GM23338 (cell line): ENCODE measurements around the gene UGDH. TPM values are rescaled to one million over a fixed set of nuclear protein-coding genes. Genes with fewer than 3 reads are reported as not detected.

ENCODE experiments used
- ATAC-seq: fragments of 200-7000 bp; cut with Tn5 transposase; 3 replicates; pipeline ENCODE4 v1.9.1; 2020
- DNase-seq: peaks from one replicate; pipeline ENCODE4 v3.0.0-alpha.2; 2015; ENCODE audit warnings: low spot score
- H2AFZ ChIP-seq: fragments of 200-600 bp; sonication (generic); 2 replicates; pipeline ENCODE4 v1.8.0; 2016; ENCODE audit warnings: antibody characterized with exemption, mild to moderate bottlenecking, moderate library complexity
- H3F3A ChIP-seq: fragments of 200-600 bp; sonication (generic); replicated peaks from 2 replicates; pipeline ENCODE4 v1.8.0; 2017; ENCODE audit warnings: antibody characterized with exemption, mixed run types, low read depth
- H3K27ac ChIP-seq: fragments of 200-600 bp; sonication (generic); 2 replicates; pipeline ENCODE4 v1.6.1; 2016; ENCODE audit warnings: low read depth
- H3K27me3 ChIP-seq: fragments of 200-600 bp; sonication (generic); 2 replicates; pipeline ENCODE4 v1.8.0; 2016; ENCODE audit warnings: mild to moderate bottlenecking, mixed run types, moderate library complexity; ENCODE audit not compliant: insufficient read depth
- H3K36me3 ChIP-seq: fragments of 200-600 bp; sonication (generic); 2 replicates; pipeline ENCODE4 v1.8.0; 2016; ENCODE audit warnings: mild to moderate bottlenecking; ENCODE audit not compliant: insufficient read depth
- H3K4me1 ChIP-seq: fragments of 200-600 bp; sonication (generic); 2 replicates; pipeline ENCODE4 v1.8.0; 2016; ENCODE audit warnings: mild to moderate bottlenecking, moderate library complexity; ENCODE audit not compliant: insufficient read depth
- H3K4me2 ChIP-seq: fragments of 200-600 bp; sonication (generic); 2 replicates; pipeline ENCODE4 v1.7.1; 2017; ENCODE audit warnings: mixed run types
- H3K4me3 ChIP-seq: fragments of 200-600 bp; sonication (generic); 2 replicates; pipeline ENCODE4 v1.6.1; 2016; ENCODE audit warnings: mixed run types
- H3K79me2 ChIP-seq: fragments of 200-600 bp; sonication (generic); replicated peaks from 2 replicates; pipeline ENCODE4 v1.8.0; 2017; ENCODE audit warnings: mild to moderate bottlenecking; ENCODE audit not compliant: insufficient read depth
- H3K9me2 ChIP-seq: fragments of 200-600 bp; sonication (generic); 2 replicates; pipeline ENCODE4 v1.8.0; 2017; ENCODE audit not compliant: insufficient read depth
- H4K20me1 ChIP-seq: fragments of 200-600 bp; sonication (generic); replicated peaks from 2 replicates; pipeline ENCODE4 v1.8.0; 2017; ENCODE audit warnings: mild to moderate bottlenecking; ENCODE audit not compliant: insufficient read depth
- H3K27ac Mint-ChIP-seq: 2 replicates; pipeline ENCODE4 v1.8.0; 2020; ENCODE audit warnings: inconsistent platforms, mild to moderate bottlenecking, moderate library complexity, mixed read lengths
- H3K27me3 Mint-ChIP-seq: 3 replicates; pipeline ENCODE4 v1.8.0; 2022; ENCODE audit warnings: low read depth, mild to moderate bottlenecking, moderate library complexity, mixed read lengths, inconsistent platforms; ENCODE audit not compliant: insufficient read depth, poor library complexity
- H3K36me3 Mint-ChIP-seq: 3 replicates; pipeline ENCODE4 v1.8.0; 2021; ENCODE audit warnings: low read depth, mild to moderate bottlenecking, inconsistent platforms, moderate library complexity, mixed read lengths
- H3K4me1 Mint-ChIP-seq: 3 replicates; pipeline ENCODE4 v1.8.0; 2020; ENCODE audit warnings: mild to moderate bottlenecking, inconsistent platforms, mixed read lengths
- H3K4me3 Mint-ChIP-seq: 3 replicates; pipeline ENCODE4 v1.8.0; 2021; ENCODE audit warnings: moderate library complexity, mild to moderate bottlenecking, inconsistent platforms, mixed read lengths
- H3K9me3 Mint-ChIP-seq: 3 replicates; pipeline ENCODE4 v1.8.0; 2020; ENCODE audit warnings: moderate library complexity, mild to moderate bottlenecking, inconsistent platforms, mixed read lengths
- CREB1 ChIP-seq: fragments of 250-450 bp; sonication (Bioruptor Pico); IDR thresholded peaks from 2 replicates; pipeline ENCODE4 v1.5.0; 2020; ENCODE audit warnings: low read depth, mild to moderate bottlenecking, moderate library complexity
- CTCF ChIP-seq, 2 experiments: fragments of 200-600 bp in 1 of 2; sonication (generic) in 1 of 2; conservative IDR thresholded peaks; 2 replicates each; pipeline versions ENCODE4 v1.5.1 to v1.6.1; 2016 to 2017; ENCODE audit warnings: antibody characterized with exemption in 2 of 2, low read depth in 2 of 2, mild to moderate bottlenecking in 2 of 2, moderate library complexity in 1 of 2
- ETS1 ChIP-seq: IDR thresholded peaks from 2 replicates; pipeline ENCODE4 v1.6.1; 2016; ENCODE audit warnings: antibody characterized with exemption
- EZH2 ChIP-seq: fragments of 200-600 bp; sonication (generic); IDR thresholded peaks from one replicate; pipeline ENCODE4 v1.8.0; 2017; ENCODE audit warnings: antibody characterized with exemption, mild to moderate bottlenecking, low read depth; ENCODE audit not compliant: unreplicated experiment
- EZH2phosphoT487 ChIP-seq: fragments of 200-600 bp; sonication (generic); IDR thresholded peaks from one replicate; pipeline ENCODE4 v1.8.1; 2018; ENCODE audit warnings: antibody characterized with exemption; ENCODE audit not compliant: unreplicated experiment
- JUNB ChIP-seq: IDR thresholded peaks from one replicate; pipeline ENCODE4 v1.6.1; 2016; ENCODE audit warnings: antibody characterized with exemption; ENCODE audit not compliant: unreplicated experiment
- NANOG ChIP-seq: IDR thresholded peaks from 2 replicates; pipeline ENCODE4 v1.6.1; 2016; ENCODE audit warnings: antibody characterized with exemption, borderline replicate concordance
- POLR2AphosphoS5 ChIP-seq: IDR thresholded peaks from 2 replicates; pipeline ENCODE4 v1.6.1; 2016; ENCODE audit warnings: antibody characterized with exemption, low read depth
- REST ChIP-seq: IDR thresholded peaks from one replicate; pipeline ENCODE4 v1.6.1; 2018; ENCODE audit warnings: antibody characterized with exemption; ENCODE audit not compliant: unreplicated experiment
- STAT1 ChIP-seq: IDR thresholded peaks from one replicate; pipeline ENCODE4 v1.6.1; 2016; ENCODE audit warnings: antibody characterized with exemption; ENCODE audit not compliant: unreplicated experiment
- ZNF114 ChIP-seq: fragments of 250-450 bp; sonication (Bioruptor Pico); IDR thresholded peaks from 2 replicates; pipeline ENCODE4 v1.5.0; 2020; ENCODE audit warnings: mild to moderate bottlenecking, moderate library complexity
- ZNF331 ChIP-seq: fragments of 250-450 bp; sonication (Bioruptor Pico); IDR thresholded peaks from 2 replicates; pipeline ENCODE4 v1.5.0; 2020; ENCODE audit warnings: low read depth, mild to moderate bottlenecking, moderate library complexity
- ZNF462 ChIP-seq: fragments of 250-450 bp; sonication (Bioruptor Pico); IDR thresholded peaks from 2 replicates; pipeline ENCODE4 v1.5.0; 2020; ENCODE audit warnings: mild to moderate bottlenecking, moderate library complexity
- polyA plus RNA-seq: library from polyadenylated mRNA; unstranded; fragments of >200 nt; fragmentation: Nextera tagmentation; extraction: Ambion mirVana; gene quantifications from 2 replicates; pipeline ENCODE4 v1.2.1, GENCODE V29; 2016
- total RNA-seq: library from RNA; depleted of rRNA; stranded (reverse); fragments of >200 nt; shearing (Covaris generic); gene quantifications from 2 replicates; pipeline ENCODE4 v1.2.3, GENCODE V29; 2014

UGDH gene
- total and polyA plus RNA-seq, 2 experiments from 2014 or later, result 48.9 to 81.3 TPM

- Histone ChIP-seq H2AFZ (no peak overlapping the region), H3K4me2 (no peak overlapping the region), H3K9me2 (no peaks in the 10 kb centered on the region), H3F3A (peaks cover 8% of the 10 kb centered on the region), H4K20me1 (peaks cover 29% of the 10 kb centered on the region), H3K27me3 (no peaks in the 10 kb centered on the region), H3K4me1 (peaks cover 7% of the 10 kb centered on the region; the same call in 1 of the 2 replicates), H3K79me2 (peaks cover 84% of the 10 kb centered on the region), H3K4me3 (no peak overlapping the region), H3K27ac (no peak overlapping the region), H3K36me3 (peaks cover 9% of the 10 kb centered on the region)
- peaks cover 30% of the 10 kb centered on the region for H3K36me3 Mint-ChIP-seq
- H3K27ac Mint-ChIP-seq, result no peak overlapping the region
- no peak for TF ChIP-seq JUNB
- TF ChIP-seq CTCF (conservative IDR thresholded peaks at IDR 0.05; ENCODE audit: low read depth in 2 of 2), result no peak
- TF ChIP-seq ZNF462 (CRISPR knock-in tag), result no peak
- TF ChIP-seq EZH2, result no peak
- no peak for TF ChIP-seq STAT1
- no peak for TF ChIP-seq ETS1
- no peak for TF ChIP-seq ZNF114 (CRISPR knock-in tag)
- TF ChIP-seq EZH2phosphoT487, result no peak
- no peak for TF ChIP-seq NANOG
- no peak for TF ChIP-seq CREB1 (CRISPR knock-in tag)
- TF ChIP-seq ZNF331, result no peak
- TF ChIP-seq POLR2AphosphoS5, result no peak
- TF ChIP-seq REST, result no peak
- peaks cover 8% of the 10 kb centered on the region for H3K27me3 Mint-ChIP-seq
- H3K4me1 Mint-ChIP-seq, result peaks cover 8% of the 10 kb centered on the region; the same call in 2 of the 3 replicates
- no peak overlapping the region for H3K4me3 Mint-ChIP-seq
- no peaks in the 10 kb centered on the region for H3K9me3 Mint-ChIP-seq
- ATAC-seq, result no peak
- no peak for DNase-seq
Measured at GRCh38 chr4:39522068-39522467, 5.2 kb downstream of the UGDH start.
